SK-N-SH (cell line): ENCODE data around the gene CALD1. TPM values are rescaled to one million over a fixed set of nuclear protein-coding genes. Genes with fewer than 3 reads are reported as not detected.

Source experiments
- CTCF ChIA-PET: fragments of 300-600, 350-600 bp; formaldehyde crosslinking; extraction: SDS; loops from one replicate; lab custom pipeline; 2021; lab: Yijun Ruan, JAX
- POLR2A ChIA-PET: fragments of 350-600 bp; sonication (Branson Sonifier 250); formaldehyde crosslinking; extraction: SDS; loops from one replicate; lab custom pipeline; 2020; ENCODE audit warnings: antibody characterized with exemption, inconsistent platforms; lab: Yijun Ruan, JAX
- DNase-seq: peaks from one replicate; pipeline ENCODE4 v3.0.0; 2012
- H2AFZ ChIP-seq: fragments of 200-600 bp; sonication (generic); 2 replicates; pipeline ENCODE4 v1.8.1; 2016; ENCODE audit warnings: antibody characterized with exemption, mild to moderate bottlenecking, low read depth
- H3F3A ChIP-seq: fragments of 200-600 bp; sonication (generic); replicated peaks from 2 replicates; pipeline ENCODE3; 2016; ENCODE audit warnings: antibody characterized with exemption, mild to moderate bottlenecking; ENCODE audit not compliant: insufficient read depth
- H3K27ac ChIP-seq, 2 experiments: fragments of 200-500 bp in 1 of 2; fragments of 200-600 bp in 1 of 2; sonication (Bioruptor generic) in 1 of 2; sonication (generic), shearing (Covaris generic) in 1 of 2; 2 replicates each; pipeline versions ENCODE4 v1.5.1 to v1.6.1; 2014 to 2016; ENCODE audit warnings: low read depth in 2 of 2, inconsistent platforms in 1 of 2, low read length in 1 of 2, mild to moderate bottlenecking in 1 of 2, mixed read lengths in 1 of 2
- H3K27me3 ChIP-seq: fragments of 200-600 bp; sonication (generic), shearing (Covaris generic); 2 replicates; pipeline ENCODE4 v1.6.1; 2016; ENCODE audit warnings: mixed run types; ENCODE audit not compliant: insufficient read depth
- H3K36me3 ChIP-seq, 2 experiments: fragments of 200-500 bp in 1 of 2; fragments of 200-600 bp in 1 of 2; sonication (Bioruptor generic) in 1 of 2; sonication (generic) in 1 of 2; replicated peaks in 1 of 2; 2 replicates each; pipeline versions ENCODE3 to v1.5.1; 2014 to 2016; ENCODE audit warnings: low read length in 1 of 2, mild to moderate bottlenecking in 1 of 2; ENCODE audit not compliant: insufficient read depth in 2 of 2, control insufficient read depth in 1 of 2
- H3K4me1 ChIP-seq, 2 experiments: fragments of 200-500 bp in 1 of 2; fragments of 200-600 bp in 1 of 2; sonication (Bioruptor generic) in 1 of 2; sonication (generic), shearing (Covaris generic) in 1 of 2; 2 replicates each; pipeline versions ENCODE4 v1.5.1 to v1.6.1; 2014 to 2016; ENCODE audit warnings: low read depth in 1 of 2, low read length in 1 of 2, mixed run types in 1 of 2; ENCODE audit not compliant: insufficient read depth in 2 of 2, control insufficient read depth in 1 of 2
- H3K4me2 ChIP-seq: fragments of 200-600 bp; sonication (generic), shearing (Covaris generic); 2 replicates; pipeline ENCODE4 v1.6.1; 2017; ENCODE audit warnings: mixed run types
- H3K4me3 ChIP-seq, 2 experiments: fragments of 200-500 bp in 1 of 2; fragments of 200-600 bp in 1 of 2; sonication (Bioruptor generic) in 1 of 2; sonication (generic), shearing (Covaris generic) in 1 of 2; 2 replicates each; pipeline versions ENCODE4 v1.5.1 to v1.8.1; 2014 to 2016; ENCODE audit warnings: low read depth in 2 of 2, inconsistent platforms in 1 of 2, low read length in 1 of 2, mild to moderate bottlenecking in 1 of 2, mixed read lengths in 1 of 2, moderate library complexity in 1 of 2
- H3K79me2 ChIP-seq: fragments of 200-600 bp; sonication (generic); 2 replicates; pipeline ENCODE4 v1.8.1; 2017; ENCODE audit warnings: mild to moderate bottlenecking; ENCODE audit not compliant: insufficient read depth
- H3K9ac ChIP-seq: fragments of 200-600 bp; sonication (generic); 2 replicates; pipeline ENCODE4 v1.6.1; 2017; ENCODE audit warnings: mixed run types
- H3K9me2 ChIP-seq: fragments of 200-600 bp; sonication (generic); 2 replicates; pipeline ENCODE4 v1.6.1; 2017; ENCODE audit warnings: mixed run types
- H3K9me3 ChIP-seq: fragments of 200-600 bp; sonication (generic); 2 replicates; pipeline ENCODE4 v1.6.1; 2017; ENCODE audit warnings: mixed run types, mild to moderate bottlenecking, moderate library complexity
- H4K20me1 ChIP-seq: fragments of 200-600 bp; sonication (generic); 2 replicates; pipeline ENCODE4 v1.6.1; 2017; ENCODE audit warnings: mild to moderate bottlenecking, mixed run types; ENCODE audit not compliant: insufficient read depth
- CHD2 ChIP-seq: fragments of 150-350 bp; IDR thresholded peaks from 2 replicates; pipeline ENCODE4 v1.6.1; 2018; ENCODE audit warnings: low read length; ENCODE audit not compliant: partially characterized antibody
- ELF1 ChIP-seq: IDR thresholded peaks from 2 replicates; pipeline ENCODE4 v1.4.0; 2012
- FOSL2 ChIP-seq: IDR thresholded peaks from 2 replicates; pipeline ENCODE4 v1.4.0; 2012; ENCODE audit warnings: low read depth, mild to moderate bottlenecking, moderate library complexity, borderline replicate concordance
- FOXJ3 ChIP-seq: sonication (generic); formaldehyde crosslinking; IDR thresholded peaks from 2 replicates; pipeline ENCODE4 v1.5.1; 2020; ENCODE audit warnings: mild to moderate bottlenecking, missing genetic modification reagents
- FOXM1 ChIP-seq: IDR thresholded peaks from 2 replicates; pipeline ENCODE4 v1.4.0; 2012; ENCODE audit warnings: low read depth, mild to moderate bottlenecking
- JUND ChIP-seq: IDR thresholded peaks from 2 replicates; pipeline ENCODE4 v1.4.0; 2012
- MAX ChIP-seq: IDR thresholded peaks from 2 replicates; pipeline ENCODE4 v1.4.0; 2012; ENCODE audit warnings: low read depth
- PBX3 ChIP-seq: IDR thresholded peaks from 2 replicates; pipeline ENCODE4; 2012
- RAD21 ChIP-seq: IDR thresholded peaks from 2 replicates; pipeline ENCODE4 v1.6.1; 2012; ENCODE audit warnings: mild to moderate bottlenecking, low read length
- RXRA ChIP-seq: IDR thresholded peaks from 2 replicates; pipeline ENCODE4 v1.4.0; 2012; ENCODE audit warnings: low read depth, mild to moderate bottlenecking, borderline replicate concordance
- TAF1 ChIP-seq: IDR thresholded peaks from 2 replicates; pipeline ENCODE4 v1.6.1; 2012; ENCODE audit warnings: low read depth, mild to moderate bottlenecking, low read length, moderate library complexity, borderline replicate concordance
- USF1 ChIP-seq: IDR thresholded peaks from 2 replicates; pipeline ENCODE4 v1.4.0; 2012; ENCODE audit warnings: low read depth, borderline replicate concordance
- ZBTB33 ChIP-seq: IDR thresholded peaks from 2 replicates; pipeline ENCODE4 v1.4.0; 2012; ENCODE audit warnings: low read depth, borderline replicate concordance
- WGBS: methylation state at CpG from one replicate; pipeline ENCODE4 v1.1.6; 2017; ENCODE audit warnings: low lambda C conversion rate; 5-methylcytosine and 5-hydroxymethylcytosine counted together
- polyA plus RNA-seq, 3 experiments: library from polyadenylated mRNA; depleted of rRNA; stranded (reverse); fragments of >200 nt; gene quantifications; 2 replicates each; pipeline ENCODE4 v1.2.3, GENCODE V29; 2012

The CALD1 gene
- polyA plus RNA-seq, 1 of the 3 experiments (the other 2 are of a cell fraction), result 299 TPM

- ChIA-PET POLR2A (no interaction called here), CTCF (interaction anchor here (1.2 kb wide), 1 partner anchor 206 kb away, joined by 3 read pairs; no protein-coding TSS in a partner anchor)
- Histone ChIP-seq H3K36me3 (no peaks in the 10 kb centered on the region), H3K27me3 (no peaks in the 10 kb centered on the region), H3K4me3 (no peak overlapping the region), H3K9me2 (no peaks in the 10 kb centered on the region), H3K27ac (no peak overlapping the region), H3K4me2 (no peak overlapping the region), H3K4me1 (peaks cover 0 to 17% of the 10 kb centered on the region in 2 experiments; a peak in 2 of 4 replicates), H2AFZ (no peak overlapping the region), H3K79me2 (no peaks in the 10 kb centered on the region), H3K9me3 (no peaks in the 10 kb centered on the region), H4K20me1 (no peaks in the 10 kb centered on the region), H3K9ac (no peak overlapping the region), H3F3A (peaks cover 9% of the 10 kb centered on the region)
- WGBS, result 68% methylated on average over 4 of the region's 5 CpGs
- TF ChIP-seq ELF1 (no peak), TAF1 (no peak), FOSL2 (no peak), RXRA (no peak), FOXJ3 (CRISPR knock-in tag) (no peak), FOXM1 (no peak), CHD2 (no peak), PBX3 (no peak), RAD21 (no peak), USF1 (no peak), ZBTB33 (no peak), MAX (no peak), JUND (no peak)
- no peak for DNase-seq
Observed at GRCh38 chr7:134747326-134747725, 32.1 kb upstream of the CALD1 start.
